Transverse colon (tissue), 4 donors: ENCODE data around the gene FRAT2. TPM values are rescaled to one million over a fixed set of nuclear protein-coding genes. Genes with fewer than 3 reads are reported as not detected.

ENCODE experiments used
- DNase-seq: peaks from one replicate; pipeline ENCODE4 v3.0.0-alpha.2; 2019
- H3K27ac ChIP-seq, 4 donors: fragments of 200-600 bp; sonication (generic); 2 replicates each; pipeline ENCODE4 v1.5.1; 2016 to 2018; ENCODE audit warnings: inconsistent platforms in 4 of 4
- H3K27me3 ChIP-seq: fragments of 200-600 bp; sonication (generic); 2 replicates; pipeline ENCODE4 v1.5.1; 2017; ENCODE audit warnings: inconsistent platforms
- H3K36me3 ChIP-seq, 4 donors: fragments of 200-600 bp; sonication (generic); 2 replicates each; pipeline ENCODE4 v1.5.1; 2017 to 2019; ENCODE audit warnings: inconsistent platforms in 4 of 4
- H3K4me1 ChIP-seq, 4 donors: fragments of 200-600 bp; sonication (generic); 2 replicates each; pipeline ENCODE4 v1.5.1; 2017 to 2020; ENCODE audit warnings: inconsistent platforms in 4 of 4
- H3K4me3 ChIP-seq, 4 donors: fragments of 200-600 bp; sonication (generic); 1 replicate in 1 of 4; 2 replicates in 3 of 4; pipeline versions ENCODE4 v1.5.1 to v1.6.1; 2017 to 2019; ENCODE audit warnings: inconsistent platforms in 4 of 4
- H3K9me3 ChIP-seq, 2 donors: fragments of 200-600 bp; sonication (generic); 2 replicates each; pipeline ENCODE4 v1.5.1; 2017 to 2019; ENCODE audit warnings: inconsistent platforms in 2 of 2
- EP300 ChIP-seq: sonication (generic); formaldehyde crosslinking; IDR thresholded peaks from one replicate; pipeline ENCODE4 v1.6.1; 2017; ENCODE audit warnings: antibody characterized with exemption, low read depth
- POLR2A ChIP-seq: fragments of 450-650 bp; IDR thresholded peaks from one replicate; pipeline ENCODE4 v1.6.1; 2016; ENCODE audit warnings: antibody characterized with exemption, mild to moderate bottlenecking, moderate library complexity
- POLR2AphosphoS5 ChIP-seq, 3 donors: sonication (generic); formaldehyde crosslinking; IDR thresholded peaks; one replicate each; pipeline ENCODE4 v1.6.1; 2016; ENCODE audit warnings: antibody characterized with exemption in 3 of 3
- WGBS, 2 donors: methylation state at CpG; one replicate each; pipeline ENCODE4 v1.1.5; 2018; ENCODE audit warnings: low coverage in 1 of 2; 5-methylcytosine and 5-hydroxymethylcytosine counted together
- in situ Hi-C, 4 donors: fragments of 200-750 bp; cut with MboI; loops; one replicate each; pipeline versions ENCODE4 v1.15.0 to v1.15.1; 2017; ENCODE audit warnings: low sequenced_read_pairs in 3 of 4, low pct_ligation_motif_present in 1 of 4, low pct_unique_long_range_greater_than_20kb in 1 of 4
- intact Hi-C: fragments of 100-400 bp; cut with DNase I; formaldehyde crosslinking; loops from one replicate; pipeline ENCODE4 v1.15.1; 2023; ENCODE audit warnings: low total_unique reads
- total RNA-seq, 4 donors: library from RNA; depleted of rRNA; stranded (reverse); fragments of >200 nt; gene quantifications; one replicate each; pipeline ENCODE4 v1.1.0, GENCODE V29; 2016
- TF ChIP-seq, protein P1 (sequence below), 5 experiments: fragments of 200-600 bp in 3 of 5; fragments of 450-650 bp in 2 of 5; sonication (generic) in 3 of 5; IDR thresholded peaks; 1 replicate in 2 of 5; 2 replicates in 3 of 5; pipeline ENCODE4 v1.5.1; 2016 to 2017; ENCODE audit warnings: antibody characterized with exemption in 5 of 5, inconsistent platforms in 3 of 5, mild to moderate bottlenecking in 2 of 5, moderate library complexity in 1 of 5

The FRAT2 gene
- total RNA-seq, 4 donors from 2014 or later: 46.4 to 72.2 (median 54.6) TPM

DNA sequence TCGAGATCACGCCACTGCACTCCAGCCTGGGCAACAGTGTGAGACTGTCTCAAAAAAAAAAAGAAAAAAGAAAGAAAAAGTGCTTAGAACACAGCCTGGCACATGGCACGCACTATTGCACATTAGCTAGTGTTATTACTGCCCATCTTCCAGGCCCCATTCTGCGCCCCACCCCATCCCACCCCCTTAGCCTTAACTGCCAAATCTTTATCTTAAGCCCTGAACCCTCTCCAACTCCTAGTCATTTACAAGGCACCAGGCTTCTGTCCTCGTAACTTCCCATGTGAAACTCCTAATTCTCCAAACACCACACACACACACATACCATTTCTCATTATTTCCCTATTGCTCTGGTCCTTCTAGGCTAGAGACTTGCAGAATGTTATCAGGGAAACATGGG lies 4.8 kb downstream of the FRAT2 start:
- WGBS, 2 donors: 68 to 76% methylated on average over 4 to 5 of the region's 5 CpGs
- Histone ChIP-seq H3K27ac (peak overlapping the region; percentile 47 to 75 (median 52)), H3K4me1 (peaks cover 12 to 62% (median 38%) of the 10 kb centered on the region in 4 donors), H3K36me3 (no peaks in the 10 kb centered on the region), H3K27me3 (no peaks in the 10 kb centered on the region), H3K9me3 (no peaks in the 10 kb centered on the region), H3K4me3 (peak overlapping the region in 1 of 4 donors; percentile 3)
- in situ Hi-C loops: no loop called here
- TF ChIP-seq POLR2AphosphoS5 (IDR thresholded peaks at IDR 0.05) (no peak), POLR2A (no peak), EP300 (no peak)
- TF ChIP-seq, protein P1, sequence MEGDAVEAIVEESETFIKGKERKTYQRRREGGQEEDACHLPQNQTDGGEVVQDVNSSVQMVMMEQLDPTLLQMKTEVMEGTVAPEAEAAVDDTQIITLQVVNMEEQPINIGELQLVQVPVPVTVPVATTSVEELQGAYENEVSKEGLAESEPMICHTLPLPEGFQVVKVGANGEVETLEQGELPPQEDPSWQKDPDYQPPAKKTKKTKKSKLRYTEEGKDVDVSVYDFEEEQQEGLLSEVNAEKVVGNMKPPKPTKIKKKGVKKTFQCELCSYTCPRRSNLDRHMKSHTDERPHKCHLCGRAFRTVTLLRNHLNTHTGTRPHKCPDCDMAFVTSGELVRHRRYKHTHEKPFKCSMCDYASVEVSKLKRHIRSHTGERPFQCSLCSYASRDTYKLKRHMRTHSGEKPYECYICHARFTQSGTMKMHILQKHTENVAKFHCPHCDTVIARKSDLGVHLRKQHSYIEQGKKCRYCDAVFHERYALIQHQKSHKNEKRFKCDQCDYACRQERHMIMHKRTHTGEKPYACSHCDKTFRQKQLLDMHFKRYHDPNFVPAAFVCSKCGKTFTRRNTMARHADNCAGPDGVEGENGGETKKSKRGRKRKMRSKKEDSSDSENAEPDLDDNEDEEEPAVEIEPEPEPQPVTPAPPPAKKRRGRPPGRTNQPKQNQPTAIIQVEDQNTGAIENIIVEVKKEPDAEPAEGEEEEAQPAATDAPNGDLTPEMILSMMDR (IDR thresholded peaks at IDR 0.05): no peak
- intact Hi-C loops: no loop called here
- DNase-seq: no peak

DNA sequence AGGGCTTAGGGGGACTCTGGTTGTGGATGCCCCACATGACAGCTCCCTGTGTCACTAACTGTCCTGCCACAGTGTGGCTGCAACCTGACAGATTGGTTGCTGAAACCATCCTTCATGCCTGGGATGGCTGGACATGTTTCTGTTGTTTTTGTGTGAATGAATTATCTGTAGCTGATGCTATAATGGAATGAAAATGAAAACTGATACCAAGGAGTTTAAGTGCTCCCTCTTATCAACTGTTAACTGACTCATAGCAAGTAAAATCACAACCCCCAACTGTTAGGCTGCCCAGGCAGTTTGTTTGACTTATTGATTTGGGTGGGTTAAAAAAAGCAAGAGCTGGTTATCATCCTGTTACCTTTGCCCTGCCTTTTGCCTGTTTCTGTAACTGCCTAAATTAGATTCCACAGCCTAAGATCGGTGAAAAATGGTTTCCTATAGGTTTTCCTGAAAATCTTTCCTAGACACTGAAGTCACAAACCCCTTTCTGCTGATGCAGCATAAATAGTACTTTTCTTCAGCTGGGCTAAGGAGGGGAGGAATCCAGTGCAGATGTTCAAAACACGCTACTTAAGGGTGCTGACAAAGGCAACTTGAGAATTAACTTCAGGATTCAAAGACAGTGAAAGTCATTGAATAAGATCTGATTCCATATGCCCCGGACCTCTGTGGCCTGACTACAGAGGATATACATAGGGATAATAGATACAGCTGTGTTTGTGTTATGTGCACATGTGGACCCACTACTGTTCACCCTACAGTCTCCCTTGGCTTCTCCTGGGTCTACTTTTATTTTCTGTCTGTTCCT lies 5.7 kb downstream of the FRAT2 start:
- H3K4me3 ChIP-seq: peak overlapping the region in 1 of 4 donors; percentile 3
- peak overlapping the region; percentile 47 to 75 (median 52) for H3K27ac ChIP-seq
- WGBS, 2 donors: 72 to 74% methylated on average over 3 of the region's 3 CpGs
- intact Hi-C loops (no loop called here), in situ Hi-C loops (no loop called here)
- H3K27me3 ChIP-seq: no peaks in the 10 kb centered on the region
- TF ChIP-seq, protein P1 (IDR thresholded peaks at IDR 0.05): no peak
- TF ChIP-seq EP300: no peak
- no peak for TF ChIP-seq POLR2AphosphoS5 (IDR thresholded peaks at IDR 0.05)
- no peak for TF ChIP-seq POLR2A
- no peak for DNase-seq
- H3K36me3 ChIP-seq: no peaks in the 10 kb centered on the region
- no peaks in the 10 kb centered on the region for H3K9me3 ChIP-seq
- H3K4me1 ChIP-seq: peaks cover 12 to 62% (median 38%) of the 10 kb centered on the region in 4 donors

DNA sequence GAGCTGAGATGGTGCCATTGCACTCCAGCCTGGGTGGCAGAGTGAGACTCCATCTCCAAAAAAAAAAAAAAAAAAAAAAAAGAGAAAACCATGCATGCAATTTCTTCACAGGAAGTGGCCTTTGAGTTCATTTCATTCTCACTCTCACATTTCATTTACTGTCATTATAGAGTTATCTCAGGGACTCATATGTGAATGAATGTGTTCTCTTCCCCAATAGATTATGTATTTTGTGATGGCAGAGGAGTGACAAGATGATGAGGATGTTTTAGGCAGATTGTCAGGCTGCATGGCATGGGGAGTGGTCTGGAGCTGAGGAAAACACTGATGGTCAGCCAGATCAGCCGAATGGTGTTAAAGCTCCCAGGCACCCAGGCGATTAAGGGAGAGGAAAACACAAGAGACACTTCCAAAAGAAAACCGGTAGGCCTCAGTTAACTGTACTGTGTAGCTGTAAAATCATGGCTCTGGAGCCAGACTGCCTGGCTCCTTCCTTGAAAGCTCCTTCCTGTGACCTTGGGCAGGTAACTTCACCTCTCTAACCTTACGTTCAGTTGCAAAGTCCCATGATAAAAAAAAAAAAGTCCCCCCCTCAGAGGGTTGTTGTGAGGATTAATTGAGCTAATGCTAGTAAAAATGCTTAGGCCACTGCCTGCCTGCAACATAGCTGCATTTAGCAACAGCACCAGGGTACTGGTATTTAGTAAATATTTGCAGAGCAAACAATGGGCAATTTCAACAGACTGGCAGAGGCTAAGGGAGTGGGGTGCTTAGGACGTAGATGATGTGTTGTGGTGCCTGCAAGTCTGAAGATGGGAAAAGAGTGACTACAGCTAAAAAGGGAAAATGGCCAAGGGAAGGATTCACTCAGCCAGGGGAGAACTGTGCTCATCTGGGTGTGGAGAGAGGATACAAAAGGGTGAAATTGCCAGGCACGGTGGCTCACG lies 6.9 kb downstream of the FRAT2 start:
- H3K4me1 ChIP-seq: peaks cover 12 to 60% (median 38%) of the 10 kb centered on the region in 4 donors
- TF ChIP-seq POLR2A (no peak), POLR2AphosphoS5 (IDR thresholded peaks at IDR 0.05) (no peak), EP300 (no peak)
- TF ChIP-seq, protein P1 (IDR thresholded peaks at IDR 0.05): no peak
- H3K27ac ChIP-seq: peak overlapping the region; percentile 47 to 75 (median 52)
- no peaks in the 10 kb centered on the region for H3K36me3 ChIP-seq
- WGBS, 2 donors: 56% methylated on average over 7 of the region's 7 CpGs; no CpG with 5 or more reads in 1 of the 2 donors
- H3K9me3 ChIP-seq: no peaks in the 10 kb centered on the region
- DNase-seq: no peak
- in situ Hi-C loops (no loop called here), intact Hi-C loops (no loop called here)
- no peak overlapping the region for H3K4me3 ChIP-seq
- H3K27me3 ChIP-seq: no peaks in the 10 kb centered on the region

DNA sequence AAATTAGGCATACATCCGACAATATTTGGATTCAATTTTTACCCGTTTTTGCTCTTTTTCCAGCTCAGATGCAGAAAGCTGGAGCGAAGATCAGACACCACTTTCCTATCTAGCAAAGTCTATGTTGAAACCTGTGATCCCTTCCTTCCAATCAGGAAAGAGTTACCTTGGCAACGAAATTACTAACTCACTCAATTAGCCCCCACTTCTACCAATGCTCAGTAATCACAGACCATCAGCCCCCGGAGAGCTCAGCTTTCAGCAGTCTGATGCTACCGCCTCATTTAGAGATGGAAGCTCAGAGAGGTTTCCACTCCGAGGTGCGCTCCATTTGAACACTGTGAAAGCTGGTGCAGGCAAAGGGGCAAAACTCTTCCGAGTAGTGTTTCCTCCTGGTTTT lies 8.8 kb downstream of the FRAT2 start:
- in situ Hi-C loops: no loop called here
- Histone ChIP-seq H3K4me3 (no peak overlapping the region), H3K27me3 (no peaks in the 10 kb centered on the region), H3K4me1 (peaks cover 5 to 58% (median 33%) of the 10 kb centered on the region in 4 donors), H3K27ac (no peak overlapping the region), H3K9me3 (no peaks in the 10 kb centered on the region), H3K36me3 (no peaks in the 10 kb centered on the region)
- TF ChIP-seq, protein P1 (IDR thresholded peaks at IDR 0.05): no peak
- TF ChIP-seq EP300 (no peak), POLR2AphosphoS5 (IDR thresholded peaks at IDR 0.05) (no peak), POLR2A (no peak)
- DNase-seq: no peak
- 85 to 88% methylated on average over 9 of the region's 9 CpGs for WGBS, 2 donors
- intact Hi-C loops: no loop called here
